Subcutaneous abdominal adipose tissue (tissue), 5 donors: ENCODE data around the gene BRAF.
"Not testable (repeated sequence)": the region's sequence is repeated elsewhere in the genome, so short reads cannot be mapped to it uniquely, and the experiment has no call there.

Experiments used
- H3K27ac ChIP-seq: one replicate; pipeline ENCODE4 v1.7.0; 2013; ENCODE audit warnings: low read depth, mild to moderate bottlenecking, inconsistent platforms, low read length, moderate library complexity
- H3K27me3 ChIP-seq, 5 donors: one replicate each; pipeline ENCODE4 v1.7.0; 2013; ENCODE audit warnings: low read length in 5 of 5, inconsistent platforms in 1 of 5; ENCODE audit not compliant: control insufficient read depth in 5 of 5, insufficient read depth in 4 of 5
- H3K36me3 ChIP-seq, 5 donors: one replicate each; pipeline ENCODE4 v1.7.0; 2013; ENCODE audit warnings: low read length in 5 of 5; ENCODE audit not compliant: control insufficient read depth in 5 of 5, insufficient read depth in 5 of 5
- H3K4me1 ChIP-seq, 5 donors: one replicate each; pipeline ENCODE4 v1.7.0; 2013; ENCODE audit warnings: low read length in 5 of 5, mild to moderate bottlenecking in 3 of 5, moderate library complexity in 1 of 5; ENCODE audit not compliant: control insufficient read depth in 5 of 5, insufficient read depth in 5 of 5
- H3K4me3 ChIP-seq, 5 donors: one replicate each; pipeline ENCODE4 v1.7.0; 2013; ENCODE audit warnings: low read length in 5 of 5, low read depth in 1 of 5
- H3K9ac ChIP-seq, 5 donors: one replicate each; pipeline ENCODE4 v1.7.0; 2013; ENCODE audit warnings: low read length in 5 of 5, mild to moderate bottlenecking in 4 of 5, moderate library complexity in 3 of 5
- H3K9me3 ChIP-seq, 5 donors: one replicate each; pipeline ENCODE4 v1.7.0; 2013; ENCODE audit warnings: low read length in 5 of 5; ENCODE audit not compliant: control insufficient read depth in 5 of 5
- donor health status: healthy.
- donor health status: healthy.
- donor health status: healthy.
- donor health status: healthy.
- donor health status: healthy.

Gene BRAF

GRCh38 chr7:140724706-140725105, 200.0 kb downstream of the BRAF start:
- no peaks in the 10 kb centered on the region for H3K9me3 ChIP-seq
- peaks cover 3 to 11% (median 9%) of the 10 kb centered on the region in 5 donors for H3K36me3 ChIP-seq

GRCh38 chr7:140723574-140723973, 201.2 kb downstream of the BRAF start:
- no peak overlapping the region for H3K4me3 ChIP-seq
- no peak overlapping the region for H3K27ac ChIP-seq
- peaks cover 0 to 4% (median 0%) of the 10 kb centered on the region in 5 donors for H3K4me1 ChIP-seq
- no peak overlapping the region for H3K9ac ChIP-seq
- H3K27me3 ChIP-seq: no peaks in the 10 kb centered on the region
- no peaks in the 10 kb centered on the region for H3K9me3 ChIP-seq
- peaks cover 3 to 9% (median 7%) of the 10 kb centered on the region in 5 donors for H3K36me3 ChIP-seq

More at GRCh38 chr7:140724706-140725105, 200.0 kb downstream of the BRAF start:
- peaks cover 0 to 3% (median 0%) of the 10 kb centered on the region in 5 donors for H3K4me1 ChIP-seq
- no peak overlapping the region for H3K27ac ChIP-seq
- no peak overlapping the region for H3K4me3 ChIP-seq
- no peak overlapping the region for H3K9ac ChIP-seq
- H3K27me3 ChIP-seq: no peaks in the 10 kb centered on the region

DNA sequence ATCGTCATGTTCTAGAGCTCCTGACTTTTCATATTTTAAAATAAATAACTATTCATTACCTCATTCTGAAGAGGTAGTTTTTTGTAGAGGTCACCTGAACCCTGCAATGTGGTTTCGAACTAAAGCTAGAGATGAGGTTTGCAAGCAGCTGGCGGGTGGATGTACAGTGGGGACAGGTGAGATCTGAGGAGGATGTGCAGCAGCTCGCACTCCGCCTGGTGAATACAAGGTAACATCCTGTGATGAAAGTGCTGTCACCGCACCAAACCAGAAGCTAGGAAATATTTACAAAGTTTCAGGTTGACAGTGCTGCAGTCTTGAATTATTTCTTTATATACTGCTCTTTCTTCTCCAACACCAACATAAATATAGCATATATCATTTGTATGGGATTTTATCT, 201.7 kb downstream of the BRAF start:
- Histone ChIP-seq H3K36me3 (peaks cover 3 to 7% (median 7%) of the 10 kb centered on the region in 5 donors), H3K9me3 (no peaks in the 10 kb centered on the region), H3K4me1 (peaks cover 0 to 4% (median 0%) of the 10 kb centered on the region in 5 donors), H3K27ac (no peak overlapping the region), H3K27me3 (no peaks in the 10 kb centered on the region), H3K4me3 (no peak overlapping the region), H3K9ac (no peak overlapping the region)

DNA sequence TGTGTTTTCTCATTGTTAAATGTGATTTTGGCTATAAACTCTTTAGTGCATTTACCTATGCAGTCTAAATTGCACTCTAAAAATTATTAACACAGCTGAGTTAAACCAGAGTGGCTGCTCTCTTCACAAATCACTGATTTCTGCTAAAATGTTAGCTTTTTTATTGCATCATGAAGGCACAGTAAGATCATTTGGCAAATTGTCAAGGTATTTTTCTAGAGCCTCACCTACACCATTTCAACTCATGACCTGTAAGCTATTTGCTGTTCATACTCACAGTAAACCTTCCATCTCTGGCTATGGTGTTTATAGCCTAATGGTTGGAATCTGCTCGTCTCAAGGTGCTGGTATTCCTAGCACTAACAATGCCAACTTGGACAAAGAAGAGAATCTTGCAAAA, 202.5 kb downstream of the BRAF start:
- Histone ChIP-seq H3K4me3 (no peak overlapping the region), H3K4me1 (peaks cover 0 to 4% (median 0%) of the 10 kb centered on the region in 5 donors), H3K27me3 (no peaks in the 10 kb centered on the region)

GRCh38 chr7:140719721-140720120, 205.0 kb downstream of the BRAF start:
- H3K4me1 ChIP-seq: peaks cover 0 to 4% (median 0%) of the 10 kb centered on the region in 5 donors
- H3K36me3 ChIP-seq: peaks cover 0 to 4% (median 1%) of the 10 kb centered on the region in 5 donors
- no peak overlapping the region for H3K27ac ChIP-seq
- no peak overlapping the region for H3K9ac ChIP-seq
- H3K9me3 ChIP-seq: no peaks in the 10 kb centered on the region
- H3K4me3 ChIP-seq: no peak overlapping the region
- no peaks in the 10 kb centered on the region for H3K27me3 ChIP-seq

More for the DNA sequence above, 202.5 kb downstream of the BRAF start:
- Histone ChIP-seq H3K9me3 (no peaks in the 10 kb centered on the region), H3K36me3 (peaks cover 3 to 7% (median 6%) of the 10 kb centered on the region in 5 donors), H3K27ac (no peak overlapping the region), H3K9ac (no peak overlapping the region)

DNA sequence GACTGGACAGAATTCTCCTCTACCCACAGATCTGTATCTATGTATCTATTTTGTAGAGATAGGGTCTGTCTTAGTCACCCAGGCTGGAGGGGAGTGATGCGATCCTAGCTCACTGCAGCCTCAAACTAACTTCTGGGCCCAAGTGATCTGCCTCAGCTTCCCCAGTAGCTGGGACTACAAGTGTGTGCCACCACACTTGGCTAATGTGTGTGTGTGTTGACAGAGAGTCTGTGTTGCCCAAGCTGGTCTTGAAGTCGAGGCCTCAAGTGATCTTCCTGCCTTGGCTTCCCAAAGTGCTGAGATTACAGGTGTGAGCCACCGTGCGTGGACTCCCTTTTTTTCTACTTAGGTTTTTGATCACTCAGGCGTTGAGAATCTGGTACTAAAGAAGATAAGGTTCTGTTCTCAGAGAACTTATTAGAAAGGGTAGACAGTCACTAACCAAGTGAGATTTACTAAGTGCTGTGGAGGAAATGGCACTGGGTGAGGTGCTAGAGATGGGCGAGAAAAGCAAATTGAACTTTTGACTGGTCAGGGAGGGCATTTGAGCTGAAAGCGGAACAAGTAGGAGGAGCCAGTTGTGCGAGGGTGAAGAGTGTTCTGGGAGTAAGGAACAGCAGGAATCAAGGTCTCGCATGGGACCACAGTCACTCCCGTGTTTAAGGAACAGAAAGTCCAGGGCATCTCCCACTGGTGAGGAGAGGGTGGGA, 210.2 kb downstream of the BRAF start:
- no peak overlapping the region for H3K27ac ChIP-seq
- H3K4me1 ChIP-seq: no peaks in the 10 kb centered on the region
- no peaks in the 10 kb centered on the region for H3K9me3 ChIP-seq
- H3K9ac ChIP-seq: no peak overlapping the region
- H3K36me3 ChIP-seq: peaks cover 0 to 5% (median 3%) of the 10 kb centered on the region in 5 donors
- no peak overlapping the region for H3K4me3 ChIP-seq
- no peaks in the 10 kb centered on the region for H3K27me3 ChIP-seq

GRCh38 chr7:140712392-140712791, 212.3 kb downstream of the BRAF start:
- not testable (repeated sequence) for H3K4me3 ChIP-seq, H3K36me3 ChIP-seq, H3K9me3 ChIP-seq, H3K27ac ChIP-seq, H3K27me3 ChIP-seq, H3K9ac ChIP-seq, H3K4me1 ChIP-seq

- H3K27ac ChIP-seq, H3K4me3 ChIP-seq, H3K9me3 ChIP-seq, H3K27me3 ChIP-seq, H3K4me1 ChIP-seq, H3K9ac ChIP-seq: not testable (repeated sequence)
- H3K36me3 ChIP-seq: peaks cover 7 to 32% (median 24%) of the 10 kb centered on the region in 5 donors
Measured at GRCh38 chr7:140708764-140709163, 216.0 kb downstream of the BRAF start.

DNA sequence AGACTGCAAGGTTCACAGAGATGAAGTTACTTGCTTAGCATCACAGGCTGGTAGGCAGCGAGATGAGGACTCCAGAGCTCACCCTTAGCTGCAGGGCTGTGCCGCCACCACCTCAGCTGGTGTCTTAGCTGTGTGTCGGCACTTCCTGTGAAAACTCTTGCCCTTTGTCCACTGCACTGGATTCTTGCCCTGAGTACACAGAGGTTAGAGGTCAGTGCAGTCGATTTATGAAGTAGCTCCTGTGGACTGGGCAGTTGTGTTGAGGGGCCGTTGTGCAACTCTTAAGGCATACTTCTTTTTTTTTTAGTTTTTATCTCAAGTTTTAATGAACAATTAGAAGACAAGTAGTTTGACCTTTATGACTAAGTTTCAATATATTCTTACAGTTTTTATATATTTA, 217.6 kb downstream of the BRAF start:
- H3K4me3 ChIP-seq: no peak overlapping the region
- H3K36me3 ChIP-seq: peaks cover 7 to 39% (median 24%) of the 10 kb centered on the region in 5 donors
- no peaks in the 10 kb centered on the region for H3K4me1 ChIP-seq
- no peak overlapping the region for H3K27ac ChIP-seq
- H3K9ac ChIP-seq: no peak overlapping the region
- no peaks in the 10 kb centered on the region for H3K9me3 ChIP-seq
- no peaks in the 10 kb centered on the region for H3K27me3 ChIP-seq

DNA sequence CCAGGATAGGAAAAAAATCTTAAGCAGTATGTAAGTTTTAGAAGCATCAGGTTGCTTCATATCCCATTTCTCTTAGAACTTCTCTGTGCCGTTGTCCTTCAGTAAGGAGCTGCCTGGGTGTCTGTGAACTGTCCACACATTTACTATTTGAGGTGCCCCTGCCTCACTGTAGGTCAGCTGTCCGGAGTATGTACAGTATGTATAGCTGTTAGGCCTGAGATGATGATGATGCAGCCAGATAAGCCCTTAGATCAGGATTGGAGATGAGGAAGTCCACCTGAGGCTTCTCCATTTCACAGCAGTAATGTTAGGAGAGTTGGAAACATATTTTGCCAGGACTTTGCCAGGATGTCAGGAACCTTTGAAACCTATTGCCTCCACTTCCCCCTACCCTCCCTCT, 220.5 kb downstream of the BRAF start:
- no peak overlapping the region for H3K4me3 ChIP-seq
- H3K36me3 ChIP-seq: peaks cover 7 to 39% (median 24%) of the 10 kb centered on the region in 5 donors
- no peaks in the 10 kb centered on the region for H3K27me3 ChIP-seq
- no peak overlapping the region for H3K27ac ChIP-seq
- H3K4me1 ChIP-seq: no peaks in the 10 kb centered on the region
- no peak overlapping the region for H3K9ac ChIP-seq
- H3K9me3 ChIP-seq: no peaks in the 10 kb centered on the region
